Smooth muscle cell (in vitro differentiated cells): Measurements from ENCODE around the gene AKNA. TPM values are rescaled to one million over a fixed set of nuclear protein-coding genes. Genes with fewer than 3 reads are reported as not detected.

ENCODE experiments used
- DNase-seq: peaks from one replicate; lab custom pipeline; 2025; ENCODE audit not compliant: unreplicated experiment; lab: John Stamatoyannopoulos, UW
- H2AFZ ChIP-seq: fragments of 200-600 bp; sonication (generic); 2 replicates; pipeline ENCODE4 v1.6.0; 2016; ENCODE audit warnings: antibody characterized with exemption, low read depth, mild to moderate bottlenecking
- H3F3A ChIP-seq: fragments of 200-600 bp; sonication (generic); 2 replicates; pipeline ENCODE4 v1.6.0; 2017; ENCODE audit warnings: antibody characterized with exemption, low read depth
- H3K27ac ChIP-seq: fragments of 200-600 bp; sonication (generic); 2 replicates; pipeline ENCODE4 v1.5.1; 2016; ENCODE audit warnings: low read depth, mild to moderate bottlenecking
- H3K27me3 ChIP-seq: fragments of 200-600 bp; sonication (generic); 2 replicates; pipeline ENCODE4 v1.6.1; 2016; ENCODE audit warnings: low read depth, mild to moderate bottlenecking
- H3K36me3 ChIP-seq: fragments of 200-600 bp; sonication (generic); 2 replicates; pipeline ENCODE4 v1.5.1; 2016; ENCODE audit warnings: low read depth
- H3K4me1 ChIP-seq: fragments of 200-600 bp; sonication (generic); 2 replicates; pipeline ENCODE4 v1.5.1; 2016; ENCODE audit warnings: low read depth
- H3K4me2 ChIP-seq: fragments of 200-600 bp; sonication (generic); 2 replicates; pipeline ENCODE4 v1.6.0; 2016; ENCODE audit warnings: mild to moderate bottlenecking
- H3K4me3 ChIP-seq: fragments of 200-600 bp; sonication (generic); 2 replicates; pipeline ENCODE4 v1.5.1; 2016; ENCODE audit warnings: mild to moderate bottlenecking
- H3K79me2 ChIP-seq: fragments of 200-600 bp; sonication (generic); 2 replicates; pipeline ENCODE4 v1.6.0; 2016; ENCODE audit warnings: low read depth, mild to moderate bottlenecking
- H3K9ac ChIP-seq: fragments of 200-600 bp; sonication (generic); 2 replicates; pipeline ENCODE4 v1.6.0; 2016; ENCODE audit warnings: low read depth
- H3K9me3 ChIP-seq: fragments of 200-600 bp; sonication (generic); replicated peaks from 2 replicates; pipeline ENCODE4 v1.5.1; 2016; ENCODE audit warnings: low read depth
- H4K20me1 ChIP-seq: fragments of 200-600 bp; sonication (generic); 2 replicates; pipeline ENCODE4 v1.6.0; 2016; ENCODE audit warnings: low read depth
- CTCF ChIP-seq: fragments of 200-600 bp; sonication (generic); IDR thresholded peaks from 2 replicates; pipeline ENCODE4 v1.5.1; 2017; ENCODE audit warnings: borderline replicate concordance, mild to moderate bottlenecking, antibody characterized with exemption; ENCODE audit not compliant: insufficient read depth, poor library complexity, severe bottlenecking
- WGBS: methylation state at CpG from one replicate; pipeline ENCODE4 v1.1.7; 2016; ENCODE audit warnings: low lambda C conversion rate; 5-methylcytosine and 5-hydroxymethylcytosine counted together
- polyA plus RNA-seq: library from polyadenylated mRNA; unstranded; fragments of >200 nt; fragmentation: Nextera tagmentation; extraction: Ambion mirVana; gene quantifications from 2 replicates; pipeline ENCODE4 v1.2.1, GENCODE V29; 2016
- total RNA-seq: library from RNA; depleted of rRNA; stranded (reverse); fragments of >200 nt; gene quantifications from 2 replicates; pipeline ENCODE4 v1.2.3, GENCODE V29; 2014

AKNA gene
- total and polyA plus RNA-seq, 2 experiments from 2014 or later: 3.2 to 4.7 TPM

- Histone ChIP-seq H4K20me1 (no peaks in the 10 kb centered on the region), H2AFZ (no peak overlapping the region), H3F3A (peaks cover 15% of the 10 kb centered on the region), H3K27me3 (no peaks in the 10 kb centered on the region), H3K36me3 (no peaks in the 10 kb centered on the region), H3K79me2 (no peaks in the 10 kb centered on the region), H3K9me3 (no peaks in the 10 kb centered on the region), H3K4me3 (no peak overlapping the region), H3K27ac (no peak overlapping the region), H3K4me1 (peaks cover 16% of the 10 kb centered on the region), H3K4me2 (no peak overlapping the region), H3K9ac (no peak overlapping the region)
- no peak for DNase-seq
- no peak for TF ChIP-seq CTCF
- WGBS: 82% methylated on average over 4 of the region's 4 CpGs
Measured at GRCh38 chr9:114351932-114352331, 35.9 kb downstream of the AKNA start.

- Histone ChIP-seq H3K4me2 (no peak overlapping the region), H2AFZ (no peak overlapping the region), H3F3A (peaks cover 15% of the 10 kb centered on the region), H3K27me3 (no peaks in the 10 kb centered on the region), H3K9ac (no peak overlapping the region), H3K27ac (no peak overlapping the region), H3K4me1 (peaks cover 16% of the 10 kb centered on the region), H3K79me2 (no peaks in the 10 kb centered on the region), H3K9me3 (no peaks in the 10 kb centered on the region), H4K20me1 (no peaks in the 10 kb centered on the region), H3K4me3 (no peak overlapping the region), H3K36me3 (no peaks in the 10 kb centered on the region)
- 96% methylated on average over 16 of the region's 16 CpGs for WGBS
- DNase-seq: no peak
- no peak for TF ChIP-seq CTCF
Measured at GRCh38 chr9:114350636-114351401, 37.0 kb downstream of the AKNA start.

- peak overlapping the region; percentile 61 for H3K9ac ChIP-seq
- H3F3A ChIP-seq: peaks cover 15% of the 10 kb centered on the region
- H3K9me3 ChIP-seq: no peaks in the 10 kb centered on the region
- H3K4me2 ChIP-seq: no peak overlapping the region
- no peaks in the 10 kb centered on the region for H3K27me3 ChIP-seq
- peak overlapping the region; percentile 97 for H3K27ac ChIP-seq
- no peaks in the 10 kb centered on the region for H3K79me2 ChIP-seq
- DNase-seq: no peak
- H3K4me1 ChIP-seq: peaks cover 16% of the 10 kb centered on the region
- no peak overlapping the region for H2AFZ ChIP-seq
- 95% methylated on average over 10 of the region's 10 CpGs for whole genome bisulfite sequencing
- H3K36me3 ChIP-seq: no peaks in the 10 kb centered on the region
- no peak for TF ChIP-seq CTCF
- no peak overlapping the region for H3K4me3 ChIP-seq
- no peaks in the 10 kb centered on the region for H4K20me1 ChIP-seq
Measured at GRCh38 chr9:114349713-114350480, 37.9 kb downstream of the AKNA start.
